COLO829 (cell line): ENCODE data around the gene ZIK1.

Experiments used
- DNase-seq: peaks from one replicate; pipeline ENCODE4 v3.0.0; 2012; ENCODE audit warnings: low spot score

The ZIK1 gene

GRCh38 chr19:57611113-57611512, 27.2 kb downstream of the ZIK1 start:
- DNase-seq = no peak

GRCh38 chr19:57613941-57614743, 30.2 kb downstream of the ZIK1 start, which contains the start of gene ZNF134:
ZNF134 (plus strand) TSS chr19:57614242; CDS start chr19:57619469, 5,227 bp downstream.
- peak; percentile 88 for DNase-seq

- DNase-seq = no peak
Observed at GRCh38 chr19:57615346-57615745, 31.4 kb downstream of the ZIK1 start.

- no peak for DNase-seq
Observed at GRCh38 chr19:57620673-57621348, 36.9 kb downstream of the ZIK1 start.

GRCh38 chr19:57623091-57623490, 39.1 kb downstream of the ZIK1 start:
- DNase-seq = no peak

- DNase-seq = peak; percentile 85
Observed at GRCh38 chr19:57632987-57633831, 49.3 kb downstream of the ZIK1 start, which contains the start of gene ZNF211. ZNF211 (plus strand) TSS chr19:57633168; CDS start chr19:57633347, 179 bp downstream.

GRCh38 chr19:57633832-57634131, 49.8 kb downstream of the ZIK1 start:
- no peak for DNase-seq

- no peak for DNase-seq
Observed at GRCh38 chr19:57637379-57637778, 53.4 kb downstream of the ZIK1 start.

GRCh38 chr19:57641715-57642234, 57.8 kb downstream of the ZIK1 start:
- no peak for DNase-seq

- no peak for DNase-seq
Observed at GRCh38 chr19:57642396-57643046, 58.6 kb downstream of the ZIK1 start.
